ENCODE data around the gene HPCAL1.

Gene HPCAL1

DNA sequence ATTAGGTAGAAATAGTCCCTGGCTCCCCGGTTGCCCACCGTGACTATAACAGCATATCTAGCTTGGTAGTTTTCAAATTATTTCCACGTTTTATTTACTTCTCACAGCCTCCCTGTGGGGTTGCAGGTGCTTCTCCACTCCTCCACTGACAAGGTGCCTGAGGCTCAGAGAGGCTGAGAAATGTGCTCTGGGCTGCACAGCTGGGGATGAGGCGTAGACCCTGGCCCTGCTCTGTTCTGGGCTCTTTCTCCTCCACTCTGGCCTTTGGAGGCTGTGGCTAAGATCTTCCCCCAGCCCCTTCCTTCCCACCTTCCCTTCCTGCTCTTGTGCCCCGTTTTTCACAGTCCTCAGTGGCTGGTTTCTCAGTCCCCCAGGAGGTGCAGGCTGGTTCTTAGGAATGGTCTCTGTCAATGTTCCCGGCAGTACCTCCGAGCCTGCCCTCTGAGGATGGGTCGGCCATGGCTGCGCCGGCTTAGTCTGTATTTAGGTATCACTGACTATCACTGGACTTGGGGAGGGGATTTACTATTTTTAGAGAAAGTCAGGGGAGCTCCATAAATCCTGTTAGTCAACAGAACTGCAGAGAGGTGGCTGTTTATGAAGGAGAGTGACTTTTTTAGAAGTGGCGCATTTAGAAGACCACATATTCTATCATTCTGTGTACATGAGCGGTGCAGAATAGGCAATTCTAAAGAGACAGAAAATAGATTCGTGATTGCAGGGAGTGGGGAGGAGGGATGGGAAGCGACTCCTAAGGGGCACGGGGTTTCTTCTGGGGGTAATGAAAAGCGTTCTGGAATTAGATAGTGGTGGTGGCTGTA is 35.0 kb downstream of the HPCAL1 start:
- DNase-seq: no peak
- ATAC-seq: no peak

DNA sequence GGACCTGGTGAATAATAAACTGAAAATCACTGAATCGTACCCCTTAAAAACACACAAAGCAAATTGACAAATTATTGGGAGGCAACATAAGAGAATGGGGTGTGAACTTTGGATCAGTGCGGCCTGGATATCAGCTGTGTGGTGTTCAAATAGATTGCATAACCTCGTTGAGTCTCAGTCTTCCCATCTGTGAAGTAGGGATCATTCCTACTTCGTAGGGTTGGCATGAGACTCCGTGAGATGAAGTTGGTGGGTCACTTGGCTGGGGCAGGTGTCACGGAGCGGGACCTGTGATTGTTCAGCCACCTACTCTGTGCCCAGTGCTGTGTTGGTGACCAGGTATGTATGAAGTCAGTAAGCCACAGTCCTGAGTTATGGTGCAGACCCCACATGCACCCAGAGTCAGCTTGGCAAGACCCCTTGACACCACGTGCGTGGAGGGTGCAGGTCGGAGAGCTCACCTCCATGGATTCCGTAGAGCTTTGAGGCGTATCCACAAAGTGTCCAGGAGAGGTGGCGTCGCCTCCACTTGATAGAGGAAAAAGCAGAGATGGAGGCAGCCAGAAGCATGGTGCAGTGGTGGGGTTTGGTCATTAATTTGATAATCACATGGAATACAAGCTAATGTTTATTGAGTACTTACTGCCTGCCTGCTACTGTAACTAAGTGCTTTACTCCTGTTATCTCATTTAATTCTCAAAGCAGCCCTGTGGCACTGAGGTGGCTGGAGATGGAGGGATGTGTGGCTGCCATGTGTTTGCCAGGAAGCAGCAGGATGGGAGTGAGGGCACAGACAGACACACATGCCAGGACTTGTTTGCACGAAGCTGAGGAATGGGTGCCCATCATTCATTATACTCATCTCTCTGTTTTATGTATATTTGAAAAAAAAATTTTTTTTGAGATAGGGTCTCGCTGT is 35.8 kb downstream of the HPCAL1 start:
- DNase-seq (no peak), ATAC-seq (peak; percentile 34)

DNA sequence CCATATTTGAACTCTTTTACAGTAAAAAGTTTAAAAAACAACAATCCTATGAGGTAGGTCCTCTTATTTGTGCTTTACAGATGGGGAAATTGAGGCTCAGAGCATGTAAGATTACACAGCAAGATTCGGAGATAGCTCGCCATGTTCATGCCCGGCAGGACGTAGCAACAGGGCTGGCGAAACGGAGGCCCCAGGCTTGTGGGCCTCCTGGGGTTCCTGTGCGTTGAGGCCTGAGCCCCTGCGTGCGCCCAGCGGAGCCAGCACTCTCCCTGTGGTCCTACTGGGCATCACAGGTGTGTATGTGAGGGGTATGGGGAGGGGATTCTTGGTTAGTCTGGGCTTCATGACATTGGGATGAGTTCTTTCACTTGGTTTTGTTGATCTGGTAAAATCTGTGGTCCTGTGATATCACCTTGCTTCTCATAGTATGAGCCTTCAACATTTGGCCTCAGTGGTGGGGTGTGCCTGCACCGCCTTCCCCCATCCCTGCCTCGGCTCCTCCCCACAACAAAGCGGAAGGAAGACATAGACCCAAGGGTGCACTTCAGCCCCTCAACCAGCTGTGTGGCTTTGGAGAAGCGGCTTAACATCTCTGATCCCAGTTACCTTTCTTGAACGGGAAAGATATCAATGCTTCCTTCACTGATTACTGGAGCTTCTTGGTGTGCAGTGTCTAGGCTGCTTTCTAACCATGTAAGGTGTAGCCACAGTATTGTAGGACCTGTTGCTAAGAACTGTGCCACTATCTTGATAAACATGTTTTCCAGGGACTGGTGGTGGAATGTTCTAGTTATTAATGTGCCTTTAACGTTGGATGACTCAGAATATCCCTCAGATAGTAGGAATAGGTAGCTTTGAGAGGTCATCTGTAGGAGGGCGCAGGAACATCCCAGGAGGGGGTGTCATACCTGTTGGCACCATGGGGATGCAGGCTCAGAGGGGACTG is 37.2 kb downstream of the HPCAL1 start:
- no peak for DNase-seq
- ATAC-seq: no peak

DNA sequence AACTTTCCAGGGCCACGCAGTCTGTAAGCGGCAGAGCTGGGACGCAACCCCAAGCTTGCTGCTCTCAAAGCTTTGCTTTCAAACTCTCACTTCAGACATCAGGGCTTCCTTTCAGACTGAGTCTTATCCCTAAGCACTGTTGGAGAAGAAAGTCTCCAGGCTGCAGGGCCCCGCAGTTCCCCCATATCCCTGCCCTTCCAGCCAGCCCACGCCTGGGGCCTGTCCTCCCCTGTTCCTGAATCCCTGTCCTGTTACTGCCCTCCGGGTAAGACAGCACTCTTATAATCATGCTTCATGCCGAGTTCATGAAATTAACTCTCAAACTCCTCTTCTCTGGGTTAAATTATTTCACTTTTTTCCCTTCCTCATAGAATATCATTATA is 37.9 kb downstream of the HPCAL1 start:
- DNase-seq: no peak
- no peak for ATAC-seq

DNA sequence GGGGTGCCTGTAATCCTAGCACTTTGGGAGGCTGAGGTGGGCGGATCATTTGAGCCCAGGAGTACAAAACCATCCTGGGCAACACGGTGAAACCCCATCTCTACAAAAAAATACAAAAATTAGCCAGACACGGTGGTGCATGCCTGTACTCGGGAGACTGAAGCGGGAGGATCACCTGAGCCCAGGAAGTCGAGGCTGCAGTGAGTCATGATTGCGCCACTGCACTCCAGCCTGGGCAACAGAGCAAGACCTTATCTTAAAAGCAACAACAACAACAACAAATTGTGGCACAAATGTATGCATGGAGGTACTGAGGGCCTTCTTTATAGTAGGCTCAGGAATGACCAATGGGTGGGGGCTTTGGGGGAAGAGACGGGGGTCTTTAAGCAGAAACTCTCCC is 38.5 kb downstream of the HPCAL1 start:
- DNase-seq (no peak), ATAC-seq (no peak)

DNA sequence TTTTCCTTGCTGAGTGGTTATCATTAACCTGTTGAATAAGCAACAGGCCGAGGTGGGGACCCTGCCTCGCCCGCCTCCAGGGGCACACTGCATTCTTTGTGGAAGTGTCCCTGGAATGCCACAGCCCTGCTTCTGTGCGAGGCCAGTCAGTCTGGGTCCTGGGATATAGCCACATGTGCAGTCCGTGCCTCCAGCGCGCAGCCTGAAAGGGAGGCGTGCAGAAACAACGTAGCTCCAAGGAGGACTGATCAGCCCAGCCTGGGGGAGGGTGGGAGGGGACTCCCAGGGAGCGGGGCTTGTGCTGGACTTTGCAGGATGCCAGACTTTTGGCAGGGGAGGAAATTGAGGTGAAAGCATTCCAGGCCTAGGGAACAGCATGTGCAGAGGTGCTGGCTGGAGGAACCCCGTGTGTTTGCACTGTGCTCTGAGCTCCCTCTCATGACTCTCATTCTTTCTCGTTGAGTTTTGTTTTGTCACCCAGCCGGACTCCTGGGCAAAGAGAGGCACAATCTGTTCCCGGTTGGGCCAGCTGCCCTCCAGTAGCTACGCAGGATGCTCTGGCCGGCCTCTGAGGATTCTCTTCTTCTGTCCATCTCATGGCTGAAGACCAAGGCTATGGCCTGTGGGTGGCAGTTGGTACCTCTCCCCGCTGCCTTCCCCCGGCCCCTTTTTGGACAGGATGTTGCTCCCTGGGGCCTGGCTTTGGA is 39.7 kb downstream of the HPCAL1 start:
- no peak for ATAC-seq
- DNase-seq: no peak

DNA sequence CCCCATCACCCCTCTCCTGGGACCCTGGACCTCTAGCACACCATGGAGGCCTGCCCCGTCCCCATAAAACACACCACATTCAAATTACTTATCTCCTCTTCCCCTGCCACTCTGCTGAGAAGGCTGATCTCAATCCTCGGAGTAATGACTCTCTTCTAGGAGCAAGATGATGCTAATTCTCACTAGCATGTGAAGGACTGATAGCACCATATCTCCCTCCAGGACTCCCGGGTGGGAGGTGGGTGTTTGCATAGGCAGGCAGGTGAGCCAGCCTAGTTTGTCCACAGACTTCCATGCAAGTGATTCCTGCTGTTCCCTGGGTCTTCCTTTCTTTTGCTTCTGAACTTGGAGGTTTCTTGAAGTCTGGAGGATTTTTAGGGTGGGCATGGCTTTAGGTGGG is 40.5 kb downstream of the HPCAL1 start:
- ATAC-seq (no peak), DNase-seq (no peak)

DNA sequence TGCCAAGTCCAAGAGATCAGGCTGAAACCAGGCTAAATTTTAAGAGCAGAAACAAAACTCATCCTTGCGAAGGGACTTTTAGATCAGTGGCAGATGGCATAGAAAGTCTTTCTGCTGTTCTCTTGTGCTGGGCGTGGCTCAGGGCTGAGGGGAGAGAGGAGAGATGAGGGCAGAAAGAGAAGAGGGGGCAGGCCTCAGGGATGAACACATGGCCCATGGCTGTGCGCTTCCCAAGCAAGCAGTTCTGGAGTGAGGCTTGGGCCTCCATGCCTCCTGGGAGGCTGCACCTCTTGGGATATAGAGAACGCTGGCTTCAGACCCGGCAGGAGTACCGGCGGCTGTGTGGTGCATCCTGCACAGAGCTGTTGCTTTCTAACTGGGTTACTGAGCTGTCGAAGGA is 41.0 kb downstream of the HPCAL1 start:
- DNase-seq: no peak
- no peak for ATAC-seq

DNA sequence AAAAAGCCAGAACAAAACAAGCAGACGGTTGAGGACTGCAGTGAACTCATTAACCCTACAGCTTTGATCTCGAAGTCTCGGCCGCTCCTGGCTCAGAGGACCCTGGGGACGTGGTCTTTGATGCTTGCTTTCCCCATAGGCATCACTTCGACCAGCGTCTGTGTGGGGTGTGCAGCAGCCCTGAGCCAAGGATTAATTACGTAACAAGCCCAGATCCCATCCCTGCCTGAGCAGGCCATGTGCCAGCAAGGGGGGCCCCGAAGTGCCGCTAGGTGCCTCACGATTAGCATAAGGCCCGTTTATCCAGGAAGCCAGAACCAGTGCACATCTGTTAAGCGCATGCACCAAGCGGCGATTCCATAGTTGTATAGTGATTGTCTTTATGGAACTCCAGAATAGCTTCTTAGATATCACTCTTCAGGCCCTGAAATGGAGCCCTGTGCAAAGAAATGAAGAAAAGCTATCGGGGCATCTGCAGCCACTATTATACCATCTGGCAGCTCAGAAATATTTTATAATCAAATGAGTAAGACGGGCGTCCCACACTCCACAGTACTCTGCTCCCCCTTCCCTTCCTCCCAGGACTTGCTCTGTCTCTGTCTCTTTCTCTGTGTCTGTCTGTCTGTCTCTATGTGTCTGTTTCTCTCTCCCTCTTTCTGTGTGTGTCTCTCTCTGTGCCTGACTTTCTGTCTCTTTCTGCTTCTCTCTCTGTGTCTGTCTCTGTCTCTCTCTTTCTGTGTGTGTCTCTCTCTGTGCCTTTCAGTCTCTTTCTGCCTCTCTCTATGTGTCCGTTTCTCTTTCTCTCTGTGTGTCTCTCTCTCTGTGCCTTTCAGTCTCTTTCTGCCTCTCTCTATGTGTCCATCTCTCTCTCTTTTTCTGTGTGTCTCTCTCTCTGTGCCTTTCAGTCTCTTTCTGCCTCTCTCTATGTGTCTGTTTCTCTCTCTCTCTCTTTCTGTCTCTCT is 41.7 kb downstream of the HPCAL1 start:
- ATAC-seq: no peak
- DNase-seq: no peak

DNA sequence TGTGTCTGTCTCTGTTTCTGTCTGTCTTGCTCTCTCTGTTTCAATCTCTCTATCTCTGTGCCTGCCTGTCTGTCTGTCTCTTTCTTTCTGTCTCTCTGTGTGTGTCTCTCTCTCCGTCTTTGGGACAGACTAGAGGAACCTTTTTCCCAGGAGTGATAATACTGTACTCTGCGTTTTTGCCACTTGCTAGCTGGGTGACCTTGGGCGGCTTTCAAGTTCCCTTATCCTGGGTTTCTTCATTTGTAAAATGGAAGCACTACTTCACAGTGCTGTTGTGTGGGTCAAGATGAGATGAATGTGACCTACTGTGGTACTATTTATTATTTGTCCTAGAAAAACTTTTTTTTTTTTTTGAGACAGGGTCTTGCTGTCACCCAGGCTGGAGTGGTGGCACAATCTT is 42.4 kb downstream of the HPCAL1 start:
- DNase-seq (no peak), ATAC-seq (no peak)

DNA sequence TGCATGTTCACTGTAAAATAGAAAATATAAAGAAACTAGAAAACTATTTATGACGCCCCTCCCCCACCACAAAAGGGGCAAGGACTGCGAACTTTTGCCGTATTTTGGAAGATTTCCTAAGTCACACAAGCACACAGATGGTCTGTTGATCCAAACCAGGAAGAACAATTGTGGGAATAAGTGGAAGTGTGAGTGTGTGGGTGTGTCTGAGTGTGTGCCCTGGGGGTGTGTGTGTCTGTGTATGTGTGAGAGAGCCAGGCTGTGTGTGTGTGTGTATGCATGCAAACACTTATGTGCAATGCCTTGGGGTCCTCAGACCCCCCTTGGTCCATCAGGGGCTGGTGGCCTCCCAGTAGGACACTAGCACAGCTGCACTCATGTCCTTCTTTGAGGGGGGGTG is 43.1 kb downstream of the HPCAL1 start:
- ATAC-seq: no peak

DNA sequence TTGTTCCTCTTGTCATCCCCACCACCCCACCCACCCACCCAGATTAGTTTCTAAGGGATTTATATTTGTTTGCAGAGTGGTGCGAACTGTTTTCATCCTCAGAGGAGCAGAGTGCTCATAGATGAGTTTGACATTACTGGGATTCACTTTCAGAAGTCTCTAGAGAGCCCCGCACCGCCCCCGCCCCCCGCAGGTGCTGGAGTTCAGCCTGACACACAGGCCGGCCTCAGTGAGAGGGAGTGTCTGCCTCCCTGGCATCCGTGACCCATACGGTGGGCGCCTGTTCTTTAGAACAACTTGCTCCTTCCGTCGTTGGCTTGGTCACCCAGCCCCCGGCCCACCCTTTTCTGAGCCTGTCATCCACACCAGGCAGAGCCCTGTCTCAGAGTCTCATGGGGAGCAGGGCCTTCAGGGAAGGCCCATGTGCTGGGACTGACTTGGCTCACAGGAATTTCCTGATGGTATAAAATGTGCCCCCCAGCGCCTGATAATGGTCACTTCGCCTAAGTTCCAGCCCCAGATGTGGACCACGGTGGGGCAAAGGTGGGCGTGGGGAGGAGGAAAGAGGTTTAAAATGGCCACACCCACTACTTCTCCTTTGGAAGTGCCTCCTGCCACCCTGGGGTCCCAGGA is 44.3 kb downstream of the HPCAL1 start:
- ATAC-seq (peak; percentile 60), DNase-seq (peak; percentile 33)

More for the DNA sequence above, 43.1 kb downstream of the HPCAL1 start:
- no peak for DNase-seq

DNA sequence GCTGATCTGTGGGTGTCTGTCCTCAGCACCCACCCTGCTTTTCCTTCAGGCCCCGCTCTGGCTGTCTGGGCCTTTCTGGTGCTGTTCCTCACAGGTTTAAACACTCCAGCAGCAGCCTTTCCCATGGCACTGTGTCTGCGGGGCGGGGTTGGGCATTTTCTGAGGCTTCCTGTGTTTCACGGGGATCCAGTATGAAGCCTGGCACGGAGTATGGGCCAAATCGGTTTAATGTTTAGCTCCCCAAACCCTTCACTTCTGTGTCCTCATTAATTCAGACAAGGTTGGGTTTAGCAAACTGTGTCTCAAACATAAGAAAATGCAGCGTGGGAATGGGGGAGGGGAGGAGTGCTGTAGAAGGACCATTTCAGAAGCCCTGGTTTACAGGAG is 44.9 kb downstream of the HPCAL1 start:
- DNase-seq (no peak), ATAC-seq (no peak)

DNA sequence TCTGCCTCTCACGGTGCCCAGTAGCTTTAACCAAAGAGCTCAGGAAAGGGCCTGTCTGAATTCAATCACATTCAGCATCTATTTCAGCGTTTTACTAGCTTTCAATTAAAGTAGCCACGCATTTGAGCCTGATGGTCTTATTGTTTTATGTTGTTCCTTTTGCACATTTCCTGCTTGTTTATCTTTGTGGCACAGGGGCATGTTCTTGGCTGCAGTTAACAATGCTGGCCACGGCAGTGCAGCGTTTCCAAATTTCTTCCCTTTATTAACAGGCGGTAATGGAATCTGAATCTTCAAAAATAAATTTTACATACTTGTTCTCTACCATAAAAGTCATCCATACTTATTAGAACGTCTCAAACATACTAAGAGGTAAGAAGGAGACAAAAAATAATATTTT is 46.2 kb downstream of the HPCAL1 start:
- no peak for ATAC-seq

DNA sequence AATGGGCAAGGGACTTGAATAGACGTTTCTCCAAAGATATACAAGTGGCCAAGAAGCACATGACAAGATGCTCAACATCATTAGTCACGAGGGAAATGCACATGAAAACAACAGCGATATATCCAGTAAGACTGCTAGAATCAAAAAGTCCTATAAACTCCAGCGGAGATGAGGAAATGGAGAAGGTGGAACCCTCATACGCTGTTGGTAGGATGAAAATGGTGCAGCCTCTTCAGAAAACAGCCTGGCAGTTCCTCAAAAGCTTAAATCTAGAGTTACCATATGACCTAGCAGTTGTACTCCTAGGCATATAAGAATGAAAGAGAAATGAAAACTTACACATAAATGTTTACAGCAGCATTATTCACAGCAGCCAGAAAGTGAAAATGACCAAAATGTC is 48.1 kb downstream of the HPCAL1 start:
- DNase-seq: no peak
- no peak for ATAC-seq

More for the DNA sequence above, 46.2 kb downstream of the HPCAL1 start:
- DNase-seq: no peak

DNA sequence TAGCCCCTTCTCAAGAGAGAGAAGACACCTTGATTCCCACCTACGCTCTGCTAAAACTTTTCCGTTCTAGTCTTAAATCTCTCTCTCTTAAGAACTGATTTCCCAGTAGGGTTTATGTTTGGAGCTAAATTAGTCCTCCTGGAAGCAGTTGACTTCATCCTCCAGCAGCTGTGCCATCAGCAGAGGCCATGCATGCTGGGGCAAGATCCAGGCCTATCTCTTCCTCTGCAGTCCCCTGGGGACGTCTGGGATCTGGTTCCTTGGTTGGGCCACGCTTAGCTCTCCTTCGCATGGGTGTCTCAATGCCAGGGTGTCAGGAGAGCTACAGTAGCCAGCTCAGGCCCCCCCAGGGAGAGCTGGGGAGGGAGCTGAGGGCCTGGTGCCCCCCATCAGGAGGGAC is 49.7 kb downstream of the HPCAL1 start:
- ATAC-seq (no peak), DNase-seq (no peak)

DNA sequence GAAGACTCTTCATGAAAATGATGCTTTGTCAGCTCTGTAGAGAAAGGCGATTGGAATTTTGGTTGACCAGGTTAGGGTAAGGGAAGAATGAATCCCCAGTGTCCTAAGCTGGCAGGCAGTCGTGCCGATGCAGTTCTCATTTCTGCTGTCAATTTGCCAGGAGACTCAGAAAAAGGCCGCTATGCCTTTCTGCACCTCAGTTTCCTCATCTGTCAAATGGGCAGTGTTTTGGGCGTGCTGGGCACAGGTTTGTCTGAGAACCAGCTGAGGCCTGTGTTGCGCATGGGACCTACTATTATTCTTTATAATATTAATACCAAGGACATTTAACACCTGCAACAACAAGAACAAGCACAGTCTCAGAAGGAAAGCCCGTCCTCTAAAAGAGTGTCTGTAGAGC is 50.3 kb downstream of the HPCAL1 start:
- no peak for ATAC-seq
- DNase-seq: no peak

DNA sequence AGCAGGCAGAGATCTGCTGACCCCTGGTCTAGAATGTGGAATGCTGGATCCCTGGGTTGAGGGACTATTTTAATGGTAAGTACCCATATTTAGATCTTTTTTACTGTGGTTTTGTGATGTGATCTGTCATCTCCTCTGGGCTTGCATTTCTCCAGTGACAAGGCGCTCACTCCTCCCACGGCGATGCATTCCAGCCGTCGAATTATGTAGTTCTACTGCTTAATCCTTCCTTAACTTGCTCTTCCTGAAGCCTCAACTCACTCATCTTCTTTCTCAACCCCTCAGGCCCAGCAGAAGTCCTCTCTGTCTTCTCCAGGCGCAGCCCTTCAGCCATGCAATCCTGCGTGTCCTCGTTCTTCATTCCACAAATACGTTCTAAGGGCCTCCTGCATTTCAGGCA is 51.2 kb downstream of the HPCAL1 start:
- no peak for DNase-seq

DNA sequence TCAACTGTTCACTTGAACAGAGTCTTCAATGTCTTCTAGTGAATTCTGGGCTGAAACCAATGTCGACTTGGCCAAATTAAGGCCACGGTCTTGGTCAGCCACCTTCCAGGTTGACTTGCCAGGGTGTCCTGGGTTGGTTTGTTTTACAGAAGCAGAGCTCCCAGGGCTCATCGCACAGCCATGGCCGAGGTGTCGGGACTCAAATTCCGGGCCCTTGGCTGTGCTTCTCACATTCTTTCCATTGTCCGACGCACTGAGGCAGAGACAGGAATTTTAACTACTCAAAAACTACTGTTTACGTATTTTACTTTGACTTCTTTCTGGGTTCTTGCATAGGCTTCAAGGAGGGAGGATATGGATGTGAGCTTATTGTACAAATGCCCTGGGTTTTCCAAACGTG is 51.7 kb downstream of the HPCAL1 start:
- no peak for ATAC-seq

More for the DNA sequence above, 51.2 kb downstream of the HPCAL1 start:
- ATAC-seq: no peak

More for the DNA sequence above, 51.7 kb downstream of the HPCAL1 start:
- no peak for DNase-seq

Measured in stimulated activated naive CD8-positive, alpha-beta T cell treated with anti-CD3 and anti-CD28 coated beads, Interleukin-15, Interleukin-2, amounts not matched to agents 100 U/mL and 50 U/mL, for 24 hours (primary cell).